ENCODE data around the gene PTPRJ.

DNA sequence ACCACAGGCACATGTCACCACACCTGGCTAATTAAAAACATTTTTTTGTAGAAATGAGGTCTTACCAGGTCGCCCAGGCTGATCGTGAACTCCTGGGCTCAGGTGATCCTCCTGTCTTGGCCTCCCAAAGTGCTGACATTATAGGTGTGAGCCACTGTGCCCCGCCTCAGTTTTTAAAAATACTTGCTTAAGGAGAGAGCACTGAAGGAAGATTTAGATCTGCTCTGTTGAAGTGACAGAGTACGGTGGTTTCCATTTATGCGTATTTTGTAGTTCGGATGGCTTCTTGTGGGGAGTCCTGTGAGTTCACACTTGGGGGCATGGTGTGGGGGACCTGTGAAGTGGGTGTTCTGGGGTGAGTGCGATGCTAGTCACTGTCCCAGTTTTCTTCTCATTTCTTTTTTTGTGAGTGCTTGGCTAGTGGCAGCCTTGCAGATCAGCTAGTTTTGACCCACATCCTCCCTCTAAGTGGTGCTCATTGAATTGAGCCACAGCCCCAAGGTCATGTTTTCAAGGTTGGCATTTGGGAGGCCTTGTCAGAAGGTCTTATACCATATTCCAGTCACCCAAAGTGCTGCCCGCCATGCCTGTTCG is 31.5 kb downstream of the PTPRJ start:
- TF ChIP-seq, protein P1, sequence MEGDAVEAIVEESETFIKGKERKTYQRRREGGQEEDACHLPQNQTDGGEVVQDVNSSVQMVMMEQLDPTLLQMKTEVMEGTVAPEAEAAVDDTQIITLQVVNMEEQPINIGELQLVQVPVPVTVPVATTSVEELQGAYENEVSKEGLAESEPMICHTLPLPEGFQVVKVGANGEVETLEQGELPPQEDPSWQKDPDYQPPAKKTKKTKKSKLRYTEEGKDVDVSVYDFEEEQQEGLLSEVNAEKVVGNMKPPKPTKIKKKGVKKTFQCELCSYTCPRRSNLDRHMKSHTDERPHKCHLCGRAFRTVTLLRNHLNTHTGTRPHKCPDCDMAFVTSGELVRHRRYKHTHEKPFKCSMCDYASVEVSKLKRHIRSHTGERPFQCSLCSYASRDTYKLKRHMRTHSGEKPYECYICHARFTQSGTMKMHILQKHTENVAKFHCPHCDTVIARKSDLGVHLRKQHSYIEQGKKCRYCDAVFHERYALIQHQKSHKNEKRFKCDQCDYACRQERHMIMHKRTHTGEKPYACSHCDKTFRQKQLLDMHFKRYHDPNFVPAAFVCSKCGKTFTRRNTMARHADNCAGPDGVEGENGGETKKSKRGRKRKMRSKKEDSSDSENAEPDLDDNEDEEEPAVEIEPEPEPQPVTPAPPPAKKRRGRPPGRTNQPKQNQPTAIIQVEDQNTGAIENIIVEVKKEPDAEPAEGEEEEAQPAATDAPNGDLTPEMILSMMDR (IDR thresholded peaks at IDR 0.05; ENCODE audit: poor library complexity), result no peak
- TF ChIP-seq EZH2 (IDR thresholded peaks at IDR 0.05; ENCODE audit: borderline replicate concordance) (no peak), EZH2phosphoT487 (IDR thresholded peaks at IDR 0.05; ENCODE audit: low read depth, severe bottlenecking, unreplicated experiment) (no peak)

Measured in hepatocyte (in vitro differentiated cells).